ENCODE measurements around the gene NPEPPS.

NPEPPS gene

DNA sequence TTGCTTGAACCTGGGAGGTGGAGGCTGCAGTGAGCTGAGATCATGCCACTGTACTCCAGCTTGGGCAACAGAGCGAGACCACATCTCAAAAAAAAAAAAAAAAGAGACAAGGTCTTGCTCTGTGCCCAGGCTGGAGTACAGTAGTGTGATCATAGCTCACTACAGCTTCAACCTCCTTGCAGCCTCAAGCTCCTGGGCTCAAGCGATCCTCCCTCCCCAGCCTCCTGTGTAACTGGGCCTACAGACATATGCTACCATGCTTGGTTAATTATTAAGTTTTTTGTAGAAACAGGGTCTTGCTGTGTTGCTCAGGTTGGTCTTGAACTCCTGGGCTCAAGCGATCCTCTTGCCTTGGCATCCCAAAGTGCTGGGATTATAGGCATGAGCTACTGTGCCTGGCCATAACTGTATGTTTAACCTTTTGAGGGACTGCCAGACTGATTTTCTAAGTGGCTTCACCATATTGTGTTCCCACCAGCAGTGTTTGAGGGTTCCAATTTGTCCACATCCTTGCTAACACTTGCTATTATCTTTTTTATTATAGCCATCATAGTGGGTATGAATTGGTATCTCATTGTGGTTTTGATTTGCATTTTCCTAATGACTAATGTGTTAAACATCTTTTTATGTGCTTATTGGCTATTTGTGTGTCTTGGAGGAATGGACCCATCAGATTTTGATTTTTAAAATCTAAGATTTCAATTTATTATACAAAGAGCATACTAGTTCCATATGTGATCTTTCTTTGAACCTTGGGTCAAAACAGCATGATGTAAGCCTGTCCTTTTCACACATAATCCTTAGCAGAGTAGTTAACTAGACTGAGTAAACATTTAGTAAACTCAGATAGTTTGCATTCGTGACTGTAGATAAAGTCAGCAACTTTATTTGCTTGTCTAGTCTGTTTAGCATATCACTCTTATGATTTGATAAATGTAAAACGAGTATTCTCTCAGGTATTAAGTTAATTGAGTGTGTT, 80.8 kb downstream of the NPEPPS start:
- Histone ChIP-seq H3K27ac (ENCODE audit: low read depth, low read length) (no peak overlapping the region), H3K4me1 (ENCODE audit: control insufficient read depth, insufficient read depth, low read length) (no peaks in the 10 kb centered on the region), H3K27me3 (ENCODE audit: control insufficient read depth, insufficient read depth, low read length) (no peaks in the 10 kb centered on the region), H3K36me3 (ENCODE audit: control insufficient read depth, insufficient read depth, low read length) (peaks cover 78% of the 10 kb centered on the region), H3K9me3 (ENCODE audit: control insufficient read depth, insufficient read depth, low read depth, low read length) (no peaks in the 10 kb centered on the region), H3K4me3 (ENCODE audit: low read depth, low read length) (no peak overlapping the region), H3K9ac (ENCODE audit: low read length) (no peak overlapping the region)

DNA sequence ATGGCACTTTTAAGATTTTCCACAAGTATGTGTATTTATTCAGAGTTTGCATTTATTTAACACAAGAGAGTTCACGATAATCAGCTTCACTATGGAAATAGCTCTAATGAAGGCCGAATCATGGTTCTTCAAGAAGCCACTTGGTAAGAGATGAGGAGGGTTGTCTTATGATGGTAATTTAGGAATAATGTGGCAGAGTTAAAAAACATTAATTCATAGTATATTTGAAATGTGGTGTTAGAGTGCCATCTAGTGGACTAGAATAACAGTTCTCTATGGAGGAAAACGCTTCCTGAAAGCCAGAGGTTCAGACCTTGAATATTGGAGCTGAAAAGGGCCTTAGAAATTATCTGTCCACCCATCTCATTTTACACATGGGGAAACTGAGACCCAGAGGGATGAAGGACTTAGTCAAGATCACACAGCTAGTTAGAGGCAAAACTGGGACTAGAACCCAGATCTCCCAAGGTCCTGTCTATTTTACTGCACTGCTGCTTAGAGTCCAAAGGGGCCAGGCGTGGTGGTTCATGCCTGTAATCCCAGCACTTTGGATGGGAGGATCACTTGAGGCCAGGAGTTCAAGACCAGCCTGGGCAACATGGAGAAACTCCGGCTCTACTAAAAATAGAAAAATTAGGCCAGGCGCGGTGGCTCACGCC, 85.0 kb downstream of the NPEPPS start:
- H3K36me3 ChIP-seq (ENCODE audit: control insufficient read depth, insufficient read depth, low read length), result peaks cover 84% of the 10 kb centered on the region
- no peak overlapping the region for H3K27ac ChIP-seq (ENCODE audit: low read depth, low read length)
- no peak overlapping the region for H3K9ac ChIP-seq (ENCODE audit: low read length)
- H3K4me1 ChIP-seq (ENCODE audit: control insufficient read depth, insufficient read depth, low read length), result peaks cover 4% of the 10 kb centered on the region; the same call in 1 of the 2 replicates
- H3K27me3 ChIP-seq (ENCODE audit: control insufficient read depth, insufficient read depth, low read length), result no peaks in the 10 kb centered on the region
- no peaks in the 10 kb centered on the region for H3K9me3 ChIP-seq (ENCODE audit: control insufficient read depth, insufficient read depth, low read depth, low read length)
- no peak overlapping the region for H3K4me3 ChIP-seq (ENCODE audit: low read depth, low read length)

DNA sequence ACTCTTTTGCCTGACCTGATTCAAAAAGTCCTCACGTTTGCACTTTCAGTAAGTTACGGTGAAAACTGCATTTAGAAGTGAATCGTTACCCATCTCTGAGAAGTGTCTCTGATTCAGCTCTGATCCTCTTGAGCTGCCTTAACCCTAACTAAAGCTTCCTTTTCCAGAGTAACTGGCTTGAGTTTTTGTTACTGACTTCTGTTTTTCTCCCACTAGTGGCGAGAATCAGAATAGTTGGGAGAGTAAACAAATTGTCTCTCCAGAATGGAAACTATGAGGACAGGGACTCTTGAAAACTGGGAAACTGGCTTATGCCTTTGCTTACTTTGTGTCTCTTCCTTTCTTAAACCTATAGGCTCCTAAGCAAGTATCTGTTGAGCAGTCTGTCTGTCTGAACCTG, 87.5 kb downstream of the NPEPPS start:
- Histone ChIP-seq H3K27ac (ENCODE audit: low read depth, low read length) (no peak overlapping the region), H3K36me3 (ENCODE audit: control insufficient read depth, insufficient read depth, low read length) (peaks cover 65% of the 10 kb centered on the region), H3K9me3 (ENCODE audit: control insufficient read depth, insufficient read depth, low read depth, low read length) (no peaks in the 10 kb centered on the region), H3K9ac (ENCODE audit: low read length) (no peak overlapping the region), H3K4me3 (ENCODE audit: low read depth, low read length) (no peak overlapping the region), H3K4me1 (ENCODE audit: control insufficient read depth, insufficient read depth, low read length) (peaks cover 17% of the 10 kb centered on the region), H3K27me3 (ENCODE audit: control insufficient read depth, insufficient read depth, low read length) (no peaks in the 10 kb centered on the region)

DNA sequence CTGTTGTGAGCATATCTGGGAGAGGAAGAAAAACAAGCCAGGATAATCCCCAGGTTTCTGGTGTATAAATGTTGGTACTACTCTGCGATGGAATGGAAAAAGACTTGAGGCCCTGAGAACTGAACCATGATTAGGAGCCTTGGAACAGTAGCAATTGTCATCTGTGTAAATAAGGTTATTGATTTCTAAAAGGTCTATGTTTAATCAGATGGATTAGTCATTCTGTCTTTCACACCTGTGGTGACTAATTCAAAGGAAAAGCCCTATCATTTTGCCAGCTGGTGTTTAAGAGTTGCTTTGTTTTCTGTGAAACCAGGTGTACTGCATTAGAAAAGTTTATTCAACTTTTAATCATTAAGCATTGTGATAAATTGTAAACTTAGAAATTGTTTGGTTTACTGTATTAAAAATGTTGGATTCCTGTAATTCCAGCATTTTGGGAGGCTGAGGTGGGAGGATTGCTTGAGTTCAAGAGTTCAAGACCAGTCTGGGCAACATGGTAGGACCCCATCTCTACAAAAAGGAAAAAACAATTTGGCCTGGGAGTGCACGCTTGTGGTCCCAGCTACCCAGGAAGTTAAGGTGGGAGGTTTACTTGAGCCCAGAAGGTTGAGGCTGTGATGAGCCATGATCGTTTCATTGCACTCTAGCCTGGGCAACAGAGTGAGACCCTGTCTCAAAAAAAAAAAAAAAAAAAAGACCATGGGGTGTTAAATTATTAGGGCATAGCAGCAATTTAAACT, 89.8 kb downstream of the NPEPPS start:
- Histone ChIP-seq H3K4me3 (ENCODE audit: low read depth, low read length) (no peak overlapping the region), H3K36me3 (ENCODE audit: control insufficient read depth, insufficient read depth, low read length) (peaks cover 54% of the 10 kb centered on the region), H3K9me3 (ENCODE audit: control insufficient read depth, insufficient read depth, low read depth, low read length) (no peaks in the 10 kb centered on the region), H3K27ac (ENCODE audit: low read depth, low read length) (peak overlapping the region; percentile 21; the same call in 1 of the 2 replicates), H3K4me1 (ENCODE audit: control insufficient read depth, insufficient read depth, low read length) (peaks cover 17% of the 10 kb centered on the region), H3K27me3 (ENCODE audit: control insufficient read depth, insufficient read depth, low read length) (no peaks in the 10 kb centered on the region), H3K9ac (ENCODE audit: low read length) (no peak overlapping the region)

DNA sequence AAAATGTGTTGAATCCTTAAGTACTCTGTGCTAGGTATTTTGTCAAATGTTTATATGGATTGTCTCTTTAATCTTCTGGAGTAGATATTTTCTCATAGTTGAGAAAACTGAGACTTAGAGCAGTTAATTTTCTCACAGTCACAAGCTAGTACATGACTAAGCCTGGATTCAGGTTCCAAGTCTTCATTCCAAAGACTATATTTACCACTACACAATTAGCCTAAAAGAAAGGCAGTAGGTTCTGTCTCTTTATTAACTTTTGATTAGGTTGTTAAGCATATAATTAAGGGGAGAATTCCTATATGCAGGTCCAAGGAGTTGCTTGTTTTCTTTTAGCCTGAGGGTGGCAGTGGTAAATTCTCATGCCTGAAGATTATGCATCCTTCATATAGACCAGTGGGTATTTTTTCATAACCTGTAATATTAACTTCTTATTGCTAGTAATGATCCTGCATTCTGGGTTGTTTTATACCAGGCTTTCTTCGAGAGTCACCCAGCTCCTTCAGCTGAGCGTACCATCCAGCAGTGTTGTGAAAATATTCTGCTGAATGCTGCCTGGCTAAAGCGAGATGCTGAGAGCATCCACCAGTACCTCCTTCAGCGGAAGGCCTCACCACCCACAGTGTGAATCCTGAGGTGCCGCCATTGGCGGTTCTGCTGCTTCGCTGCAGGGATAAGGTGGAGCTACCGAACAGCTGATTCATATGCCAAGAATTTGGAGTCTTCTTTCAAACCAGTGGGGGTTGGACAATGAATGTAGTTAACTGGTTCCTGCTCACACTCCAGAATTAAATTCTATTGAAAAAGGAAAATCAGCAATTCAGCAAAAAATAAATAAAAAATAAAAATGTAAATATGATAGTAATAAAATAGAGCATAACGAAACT, 90.6 kb downstream of the NPEPPS start:
- Histone ChIP-seq H3K9me3 (ENCODE audit: control insufficient read depth, insufficient read depth, low read depth, low read length) (no peaks in the 10 kb centered on the region), H3K4me1 (ENCODE audit: control insufficient read depth, insufficient read depth, low read length) (peaks cover 17% of the 10 kb centered on the region), H3K4me3 (ENCODE audit: low read depth, low read length) (no peak overlapping the region), H3K36me3 (ENCODE audit: control insufficient read depth, insufficient read depth, low read length) (peaks cover 52% of the 10 kb centered on the region), H3K27me3 (ENCODE audit: control insufficient read depth, insufficient read depth, low read length) (no peaks in the 10 kb centered on the region), H3K9ac (ENCODE audit: low read length) (peak overlapping the region; percentile 5), H3K27ac (ENCODE audit: low read depth, low read length) (peak overlapping the region; percentile 77; the same call in 1 of the 2 replicates)

DNA sequence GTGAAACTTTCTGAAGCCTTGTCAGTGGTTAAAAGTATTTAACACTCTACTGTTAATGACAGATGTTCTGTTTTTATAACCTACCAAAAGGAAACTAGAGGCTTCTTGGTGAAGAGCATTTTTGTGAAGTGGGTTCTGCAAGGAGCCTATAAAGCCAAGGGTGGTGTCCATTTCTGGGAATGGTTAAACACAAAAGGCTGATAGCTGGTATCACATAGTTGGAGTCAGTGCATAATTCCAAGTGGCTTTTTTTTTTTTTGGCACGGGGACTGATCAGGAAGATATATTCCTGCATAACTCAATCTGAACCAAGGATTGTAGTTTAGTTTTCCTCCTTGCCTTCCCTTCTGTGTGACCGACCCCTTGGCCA, 91.3 kb downstream of the NPEPPS start:
- Histone ChIP-seq H3K9me3 (ENCODE audit: control insufficient read depth, insufficient read depth, low read depth, low read length) (no peaks in the 10 kb centered on the region), H3K9ac (ENCODE audit: low read length) (peak overlapping the region; percentile 46), H3K27me3 (ENCODE audit: control insufficient read depth, insufficient read depth, low read length) (no peaks in the 10 kb centered on the region), H3K36me3 (ENCODE audit: control insufficient read depth, insufficient read depth, low read length) (peaks cover 46% of the 10 kb centered on the region), H3K4me3 (ENCODE audit: low read depth, low read length) (no peak overlapping the region), H3K27ac (ENCODE audit: low read depth, low read length) (peak overlapping the region; percentile 77; the same call in 1 of the 2 replicates), H3K4me1 (ENCODE audit: control insufficient read depth, insufficient read depth, low read length) (peaks cover 17% of the 10 kb centered on the region)

DNA sequence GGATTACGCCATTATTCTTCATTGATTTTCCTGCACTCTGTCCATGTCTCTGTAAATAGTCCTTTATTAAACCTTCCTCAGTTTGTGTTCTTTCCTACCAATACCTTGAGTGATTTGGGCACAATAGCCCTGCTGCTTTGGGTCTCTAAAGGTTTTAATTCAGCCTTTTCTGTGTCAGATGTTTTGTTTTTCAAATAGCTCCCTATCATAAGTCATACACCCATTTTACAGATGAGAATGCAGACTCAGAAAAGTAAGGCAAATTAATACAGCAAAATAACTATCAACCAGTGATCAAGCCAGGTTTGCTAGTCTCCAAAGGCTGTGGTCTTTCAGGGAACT, 93.8 kb downstream of the NPEPPS start:
- peaks cover 17% of the 10 kb centered on the region for H3K4me1 ChIP-seq (ENCODE audit: control insufficient read depth, insufficient read depth, low read length)
- peaks cover 24% of the 10 kb centered on the region for H3K36me3 ChIP-seq (ENCODE audit: control insufficient read depth, insufficient read depth, low read length)
- no peak overlapping the region for H3K27ac ChIP-seq (ENCODE audit: low read depth, low read length)
- no peaks in the 10 kb centered on the region for H3K27me3 ChIP-seq (ENCODE audit: control insufficient read depth, insufficient read depth, low read length)
- no peak overlapping the region for H3K4me3 ChIP-seq (ENCODE audit: low read depth, low read length)
- H3K9me3 ChIP-seq (ENCODE audit: control insufficient read depth, insufficient read depth, low read depth, low read length), result no peaks in the 10 kb centered on the region
- H3K9ac ChIP-seq (ENCODE audit: low read length), result no peak overlapping the region

DNA sequence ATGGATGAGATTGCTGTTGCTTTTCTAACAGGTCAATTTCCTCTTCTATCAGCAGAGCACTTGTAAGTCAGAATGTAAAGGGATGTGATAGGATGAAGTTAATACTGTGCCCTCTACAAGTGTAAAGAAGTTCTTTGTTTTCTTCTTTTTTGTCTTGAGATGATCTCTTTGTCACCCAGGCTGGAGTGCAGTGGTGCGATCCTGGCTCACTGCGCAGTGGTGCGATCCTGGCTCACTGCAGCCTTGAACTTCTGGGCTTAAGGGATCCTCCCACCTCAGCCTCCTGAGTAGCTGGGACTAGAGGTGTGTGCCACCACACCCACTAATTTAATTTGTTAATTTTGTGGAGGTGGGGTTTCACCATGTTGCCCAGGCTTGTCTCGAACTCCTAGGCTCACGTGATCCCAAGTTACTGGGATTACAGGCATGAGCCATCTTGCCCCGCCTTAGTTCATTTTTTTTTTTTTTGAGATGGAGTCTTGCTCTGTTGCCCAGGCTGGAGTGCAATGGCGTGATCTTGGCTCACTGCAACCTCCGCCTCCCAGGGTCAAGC, 97.2 kb downstream of the NPEPPS start:
- Histone ChIP-seq H3K36me3 (ENCODE audit: control insufficient read depth, insufficient read depth, low read length) (peaks cover 17% of the 10 kb centered on the region), H3K9me3 (ENCODE audit: control insufficient read depth, insufficient read depth, low read depth, low read length) (no peaks in the 10 kb centered on the region), H3K4me1 (ENCODE audit: control insufficient read depth, insufficient read depth, low read length) (no peaks in the 10 kb centered on the region)

DNA sequence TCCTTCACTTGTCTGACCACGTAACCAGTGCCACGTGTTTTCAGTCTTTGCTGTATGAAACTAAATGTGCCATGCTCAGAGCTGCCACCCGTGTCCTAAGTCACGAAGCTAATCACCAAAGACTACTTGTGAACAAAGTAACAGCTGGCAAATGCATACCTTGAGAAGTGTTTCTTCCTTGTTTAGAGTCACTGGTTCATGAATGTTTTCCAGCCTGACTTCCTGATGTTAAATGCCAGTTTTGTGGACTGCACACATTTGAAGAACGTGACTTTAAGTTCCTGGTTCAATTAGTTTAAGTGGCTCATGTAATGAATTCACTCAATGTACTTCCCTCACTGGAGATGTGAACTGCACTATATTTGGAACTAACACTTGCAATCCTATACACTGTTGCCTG, 98.9 kb downstream of the NPEPPS start:
- no peaks in the 10 kb centered on the region for H3K27me3 ChIP-seq (ENCODE audit: control insufficient read depth, insufficient read depth, low read length)

More for the DNA sequence above, 97.2 kb downstream of the NPEPPS start:
- H3K4me3 ChIP-seq (ENCODE audit: low read depth, low read length), result no peak overlapping the region
- no peaks in the 10 kb centered on the region for H3K27me3 ChIP-seq (ENCODE audit: control insufficient read depth, insufficient read depth, low read length)
- H3K9ac ChIP-seq (ENCODE audit: low read length), result no peak overlapping the region
- H3K27ac ChIP-seq (ENCODE audit: low read depth, low read length), result no peak overlapping the region

DNA sequence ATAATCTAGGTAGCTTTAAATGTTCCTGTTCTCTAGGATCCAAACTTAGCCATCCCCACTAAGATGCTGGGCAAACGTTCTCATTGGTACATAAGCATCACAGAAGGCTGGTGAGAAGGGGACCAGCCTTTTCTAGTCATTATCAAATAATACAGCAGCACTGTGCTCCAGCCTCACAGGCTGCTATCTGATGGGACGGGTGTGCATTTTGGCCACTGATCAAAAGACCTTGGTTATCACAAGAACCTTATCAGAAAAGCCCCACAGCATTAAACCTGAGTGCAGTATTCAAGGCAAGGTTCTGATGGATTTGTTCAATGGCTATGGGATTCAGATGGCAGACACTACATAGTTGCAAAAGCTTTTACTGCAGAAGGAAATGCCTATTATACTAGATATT, 99.7 kb downstream of the NPEPPS start:
- H3K9ac ChIP-seq (ENCODE audit: low read length), result no peak overlapping the region

More for the DNA sequence above, 98.9 kb downstream of the NPEPPS start:
- H3K36me3 ChIP-seq (ENCODE audit: control insufficient read depth, insufficient read depth, low read length), result peaks cover 12% of the 10 kb centered on the region
- H3K4me3 ChIP-seq (ENCODE audit: low read depth, low read length), result no peak overlapping the region
- H3K4me1 ChIP-seq (ENCODE audit: control insufficient read depth, insufficient read depth, low read length), result no peaks in the 10 kb centered on the region
- no peaks in the 10 kb centered on the region for H3K9me3 ChIP-seq (ENCODE audit: control insufficient read depth, insufficient read depth, low read depth, low read length)
- H3K27ac ChIP-seq (ENCODE audit: low read depth, low read length), result no peak overlapping the region
- H3K9ac ChIP-seq (ENCODE audit: low read length), result no peak overlapping the region

More for the DNA sequence above, 99.7 kb downstream of the NPEPPS start:
- H3K9me3 ChIP-seq (ENCODE audit: control insufficient read depth, insufficient read depth, low read depth, low read length), result no peaks in the 10 kb centered on the region
- no peaks in the 10 kb centered on the region for H3K4me1 ChIP-seq (ENCODE audit: control insufficient read depth, insufficient read depth, low read length)
- no peak overlapping the region for H3K4me3 ChIP-seq (ENCODE audit: low read depth, low read length)
- no peak overlapping the region for H3K27ac ChIP-seq (ENCODE audit: low read depth, low read length)
- no peaks in the 10 kb centered on the region for H3K27me3 ChIP-seq (ENCODE audit: control insufficient read depth, insufficient read depth, low read length)
- H3K36me3 ChIP-seq (ENCODE audit: control insufficient read depth, insufficient read depth, low read length), result peaks cover 10% of the 10 kb centered on the region; the same call in 1 of the 2 replicates
